IPS DF 4.7 (cell line): Measurements from ENCODE around the gene QSOX1.

ENCODE experiments used
- DNase-seq: peaks from one replicate; pipeline ENCODE4 v3.0.0-alpha.2; 2013; ENCODE audit warnings: low spot score; ENCODE audit errors: extremely low read depth

QSOX1 gene

DNA sequence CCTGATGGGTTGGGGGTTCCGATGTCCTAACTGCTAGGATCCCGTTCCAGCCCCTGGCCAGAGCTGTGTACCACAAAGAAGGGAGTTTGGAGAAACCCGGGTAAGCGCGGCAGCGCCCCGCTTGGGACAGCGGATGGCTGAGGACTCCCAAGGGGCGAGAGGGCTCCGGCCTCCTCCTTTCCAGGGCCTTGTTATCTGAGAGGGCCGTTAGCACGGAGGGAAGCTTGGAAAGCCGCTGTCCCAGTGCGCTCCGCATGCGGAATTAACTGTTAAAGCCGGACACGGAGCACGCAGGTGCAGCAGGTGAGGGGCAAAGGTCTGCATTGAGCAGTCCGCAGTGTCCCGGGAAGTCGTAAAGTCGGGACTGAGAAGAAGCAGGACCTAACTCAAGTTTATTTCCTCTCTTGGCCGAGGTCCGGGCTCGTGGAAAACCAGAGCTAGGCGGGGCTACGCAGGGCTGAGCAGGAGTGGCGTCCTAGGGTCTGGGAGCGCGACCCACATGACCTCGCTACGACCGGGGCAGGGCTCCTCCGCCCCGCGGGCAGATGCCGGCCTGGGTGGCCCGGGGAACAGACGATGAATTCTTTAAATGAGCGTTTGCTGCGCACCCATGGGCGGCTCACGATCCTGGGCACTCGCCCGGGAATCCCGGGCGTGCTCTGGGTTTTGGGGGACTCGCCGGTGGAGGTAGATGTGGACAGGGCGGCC is 79.9 kb downstream of the QSOX1 start:
- no peak for DNase-seq

DNA sequence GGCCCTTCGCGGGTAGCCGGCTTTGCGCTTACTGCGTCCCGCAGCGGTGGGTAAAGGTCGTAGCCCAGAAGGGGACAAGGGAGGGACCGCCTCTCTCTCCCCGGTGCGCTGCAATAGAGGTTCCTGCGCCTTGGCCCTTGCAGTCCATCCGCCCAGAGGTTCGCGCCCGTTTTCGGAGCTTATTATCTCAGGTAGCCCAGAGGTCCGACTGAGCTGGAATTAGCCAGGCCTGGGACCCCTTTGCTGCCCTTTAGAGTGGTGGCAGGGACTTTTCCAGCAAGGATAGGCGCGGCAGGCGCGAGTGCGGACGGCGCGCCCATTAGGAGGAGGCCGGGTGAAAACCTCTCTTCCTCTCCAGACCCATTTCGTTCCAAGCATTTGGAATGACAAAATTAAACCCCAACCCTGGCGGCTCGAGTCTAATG is 80.4 kb downstream of the QSOX1 start:
- no peak for DNase-seq

DNA sequence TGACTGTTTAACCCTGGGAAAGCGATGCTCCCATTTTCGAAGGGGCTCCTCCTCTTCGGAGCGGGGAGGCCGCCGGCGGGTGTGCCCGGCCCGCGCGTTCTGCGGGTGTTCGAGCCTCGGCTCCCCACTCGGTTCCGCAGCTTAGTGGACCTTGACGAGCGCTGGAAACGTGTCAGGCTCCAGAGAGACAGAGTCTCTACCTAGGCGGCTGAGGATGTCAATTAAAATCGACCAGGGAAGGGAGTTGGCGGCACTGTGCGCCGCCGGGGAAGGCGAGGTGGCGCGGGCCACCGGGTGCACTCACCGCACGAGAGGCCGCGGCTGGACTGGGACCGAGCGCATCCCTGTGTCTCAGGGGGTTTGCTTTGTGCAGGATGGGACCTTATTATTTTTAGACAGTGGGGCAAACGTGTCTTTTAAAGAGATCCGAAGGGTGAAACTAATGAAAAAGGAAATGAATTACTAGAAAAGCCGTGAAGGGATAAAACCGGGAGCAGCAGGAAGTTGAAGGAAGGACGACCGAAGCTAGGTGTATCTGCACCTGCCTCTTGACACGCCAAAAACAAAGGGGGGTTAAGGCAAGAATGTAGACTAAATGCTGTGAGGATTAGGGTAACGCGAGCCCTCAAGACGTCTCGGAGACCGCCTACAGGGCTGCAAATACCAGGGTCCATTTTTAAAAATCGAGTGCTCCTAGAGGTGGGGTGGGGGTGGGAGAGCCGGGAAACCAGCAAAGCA is 81.0 kb downstream of the QSOX1 start:
- no peak for DNase-seq

- no peak for DNase-seq
Observed at GRCh38 chr1:180236698-180237509, 82.2 kb downstream of the QSOX1 start.

DNA sequence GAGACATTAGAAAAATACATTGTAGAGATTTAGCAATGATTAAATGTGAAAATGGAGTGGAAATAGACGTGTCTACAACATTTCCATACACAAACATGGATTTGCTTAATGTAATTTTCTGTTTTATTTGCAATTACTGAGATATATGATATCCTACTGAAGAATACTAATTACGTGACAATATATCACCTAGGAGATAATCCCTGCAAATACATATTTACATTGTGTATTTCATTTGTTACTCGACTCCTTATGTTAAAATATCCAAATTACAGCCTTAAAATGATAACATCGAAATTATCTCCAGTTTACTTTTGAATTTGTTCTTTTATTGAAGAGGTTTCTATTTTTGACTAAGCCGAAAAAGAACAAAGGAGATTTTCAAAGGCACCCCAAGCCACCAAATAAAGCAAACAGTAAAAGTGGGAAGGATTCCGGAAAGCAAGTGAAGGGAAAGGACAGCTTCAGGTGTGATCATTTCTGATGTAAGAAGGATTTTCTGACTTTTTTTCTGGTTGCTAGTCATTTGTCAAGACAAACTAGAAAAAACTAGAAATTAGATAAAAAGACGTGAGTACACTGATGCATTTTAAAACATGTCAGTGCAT is 83.3 kb downstream of the QSOX1 start:
- DNase-seq: no peak

DNA sequence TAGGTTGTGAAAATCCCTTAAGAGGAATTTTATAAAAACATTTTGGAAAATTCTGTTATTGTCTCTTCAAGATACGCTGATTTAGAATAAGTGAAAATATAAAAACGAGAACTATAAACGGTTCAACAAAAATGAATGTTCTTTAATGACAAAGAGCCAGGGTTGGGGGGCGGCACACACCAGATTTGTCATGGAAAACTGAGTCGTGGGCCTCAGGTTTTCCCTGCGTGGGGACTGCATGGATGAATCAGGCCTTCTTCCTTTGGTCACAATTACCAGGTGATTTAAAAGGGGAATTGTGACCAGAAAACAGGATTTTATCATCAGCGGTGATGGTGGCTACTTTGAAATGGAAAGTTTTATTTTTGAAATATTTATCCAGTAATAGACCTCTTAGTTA is 84.0 kb downstream of the QSOX1 start:
- DNase-seq: no peak

DNA sequence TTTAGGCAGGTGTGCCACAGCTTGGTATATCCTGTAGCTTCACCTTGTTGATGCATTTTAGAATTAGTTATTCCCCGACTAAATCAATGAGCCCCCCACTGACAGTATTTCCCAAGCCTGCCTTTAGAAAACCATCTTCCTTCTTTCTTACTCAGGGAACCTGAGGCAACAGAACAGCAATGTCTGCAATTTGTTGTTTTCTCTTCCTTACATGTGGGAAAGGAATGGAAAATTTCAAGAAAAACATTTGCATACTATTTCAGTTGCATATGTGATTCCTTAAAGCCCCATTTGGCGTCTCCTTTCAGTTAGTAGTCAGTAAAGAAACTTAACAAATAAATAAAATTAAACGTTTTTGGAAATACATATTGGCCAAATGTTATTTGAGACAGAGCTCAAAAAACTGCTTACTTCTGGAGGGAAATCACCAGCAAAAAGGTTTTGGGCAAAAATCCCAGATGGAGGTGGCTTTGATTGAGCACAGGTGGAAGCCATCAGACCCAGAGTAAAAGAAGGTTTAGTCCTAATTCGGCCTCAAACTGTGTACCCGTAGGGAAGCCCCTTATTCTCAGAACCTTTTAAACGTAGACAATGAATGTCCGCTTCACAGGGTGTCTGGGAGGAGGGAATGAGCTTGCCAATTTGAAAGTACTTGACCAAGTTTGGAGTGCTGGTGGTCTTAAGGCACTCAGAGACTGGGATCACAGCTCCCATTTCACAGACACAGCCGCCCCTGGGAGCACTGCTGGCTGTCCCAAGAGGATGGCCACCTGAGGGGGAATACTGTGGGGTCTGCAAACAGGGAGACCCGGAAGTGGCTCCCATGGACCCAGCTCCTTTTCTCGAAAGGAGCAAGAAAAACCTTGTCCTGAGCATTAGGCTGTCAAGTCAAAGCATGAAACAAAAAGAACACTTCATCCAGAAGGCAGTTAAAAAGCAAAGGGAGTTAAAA is 84.8 kb downstream of the QSOX1 start:
- no peak for DNase-seq

DNA sequence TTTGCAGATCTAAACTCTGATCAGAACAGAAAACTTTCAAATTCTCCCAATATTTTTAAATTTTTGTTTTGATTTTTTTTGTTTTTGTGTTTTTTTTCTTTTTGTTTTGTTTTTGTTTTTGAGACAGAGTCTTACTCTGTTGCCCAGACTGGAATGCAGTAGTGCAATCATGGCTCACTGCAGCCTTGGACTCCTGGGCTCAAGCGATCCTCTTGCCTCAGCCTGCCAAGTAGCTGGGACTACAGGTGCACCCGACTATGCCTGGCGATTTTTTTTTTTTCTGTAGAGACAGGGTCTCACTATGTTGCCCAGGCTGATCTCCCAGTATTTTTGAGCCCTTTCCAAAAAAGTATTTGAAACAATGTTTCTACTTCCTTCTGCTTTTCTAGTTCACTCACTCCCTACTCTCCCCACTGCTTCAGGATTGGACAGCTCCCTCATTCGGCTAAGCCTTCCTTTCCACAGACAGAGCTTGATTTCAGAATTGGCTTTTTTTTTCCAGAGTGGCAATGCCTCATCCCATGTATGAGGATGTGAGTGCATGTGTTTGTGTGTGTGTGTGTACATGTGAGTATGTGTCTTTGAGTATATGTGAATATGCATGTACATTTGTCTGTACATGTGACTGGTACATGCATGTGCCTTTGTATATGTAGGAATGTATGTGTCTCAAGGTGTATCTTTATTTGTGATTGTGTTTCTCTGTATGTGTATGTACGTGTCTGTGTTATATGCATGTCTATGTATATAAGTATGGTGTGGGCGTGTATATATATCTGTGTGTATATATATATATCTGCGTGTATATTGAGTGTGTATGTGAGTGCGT is 87.3 kb downstream of the QSOX1 start:
- no peak for DNase-seq

GRCh38 chr1:180243517-180244221 is 89.0 kb downstream of the QSOX1 start:
- no peak for DNase-seq

- no peak for DNase-seq
Observed at GRCh38 chr1:180244840-180245239, 90.2 kb downstream of the QSOX1 start.

DNA sequence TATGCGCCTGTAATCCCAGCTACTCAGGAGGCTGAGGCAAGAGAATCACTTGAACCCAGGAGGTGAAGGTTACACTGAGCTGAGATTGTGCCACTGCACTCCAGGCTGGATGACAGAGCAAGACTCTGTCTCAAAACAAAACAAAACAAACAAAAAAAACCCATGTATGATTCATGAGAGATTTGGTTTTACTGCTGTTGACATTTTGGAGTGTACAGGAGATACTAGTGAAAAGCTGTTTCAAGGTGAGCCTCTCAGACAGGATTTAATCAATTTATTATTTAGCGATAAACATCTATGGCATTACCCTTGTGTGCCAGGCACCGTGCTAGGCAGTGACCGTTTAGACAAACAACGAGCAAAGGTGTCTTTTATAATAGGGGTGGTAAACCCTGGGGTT is 91.9 kb downstream of the QSOX1 start:
- DNase-seq: no peak

- no peak for DNase-seq
Observed at GRCh38 chr1:180247061-180247460, 92.4 kb downstream of the QSOX1 start.

DNA sequence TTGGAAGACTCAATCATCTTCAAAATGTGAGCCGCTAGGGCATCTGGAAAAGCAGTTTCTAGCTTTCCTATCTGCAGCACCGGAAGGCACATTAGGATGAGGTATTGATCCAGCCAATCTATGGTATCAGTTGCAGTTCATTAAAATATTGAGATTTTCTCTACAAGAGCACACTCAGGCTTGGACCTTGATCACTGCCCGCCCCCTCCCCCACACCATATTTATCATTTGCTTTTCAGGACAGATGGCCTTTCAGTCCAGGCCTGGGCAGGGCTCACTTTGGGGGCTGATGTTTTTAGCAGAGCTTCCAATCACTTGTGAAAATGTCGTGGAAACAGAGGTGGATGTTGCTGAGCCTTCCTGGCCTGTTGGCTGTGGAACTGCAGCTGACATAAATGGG is 92.9 kb downstream of the QSOX1 start:
- DNase-seq: no peak

GRCh38 chr1:180248176-180248575 is 93.5 kb downstream of the QSOX1 start:
- DNase-seq: no peak

DNA sequence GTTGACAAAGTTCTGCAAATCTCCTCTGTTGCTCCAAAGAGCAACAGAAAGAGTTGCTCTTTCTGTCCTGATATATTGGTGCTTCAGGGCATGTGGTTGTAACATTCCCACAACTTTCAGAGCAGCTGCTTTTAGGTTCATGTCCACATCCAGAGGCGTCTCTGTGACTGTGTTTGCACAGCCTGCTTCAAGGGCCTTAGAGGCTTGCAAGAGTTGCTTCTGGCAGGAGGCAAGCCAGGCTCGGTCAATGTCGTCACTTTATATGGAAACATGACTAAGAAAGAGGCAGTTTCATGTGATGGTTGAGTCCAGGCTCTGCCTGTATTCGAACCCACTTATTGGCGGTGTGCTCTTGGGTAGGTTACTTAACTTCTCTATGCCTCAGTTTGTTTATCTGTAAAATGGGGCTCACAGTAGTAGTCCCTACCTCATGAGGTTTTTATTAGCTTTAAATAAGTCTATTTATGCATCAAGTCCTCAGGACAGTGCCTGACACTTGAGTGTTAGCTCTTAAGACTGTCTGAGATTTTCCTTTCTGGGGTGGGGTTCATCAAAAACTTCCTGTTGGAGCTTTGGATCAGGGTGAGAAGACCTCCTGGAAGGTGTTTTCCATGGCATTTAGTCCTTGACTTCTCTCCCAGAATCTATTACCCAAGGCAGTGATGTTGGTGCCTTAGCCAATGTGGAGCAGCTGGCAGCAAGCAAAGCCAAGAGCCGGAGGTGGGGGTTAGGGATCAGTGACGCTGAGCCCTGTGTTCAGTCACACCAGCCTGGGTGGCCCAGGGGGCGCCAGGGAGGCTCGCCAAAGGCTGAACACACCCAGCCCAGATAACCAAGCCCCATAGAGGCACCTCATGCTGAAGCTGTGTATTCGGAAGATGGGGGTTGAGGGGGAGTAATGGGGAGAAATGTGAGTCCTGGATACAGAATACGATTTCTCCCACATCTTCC is 94.3 kb downstream of the QSOX1 start:
- DNase-seq: no peak

GRCh38 chr1:180249725-180250498 is 95.2 kb downstream of the QSOX1 start:
- DNase-seq: no peak

DNA sequence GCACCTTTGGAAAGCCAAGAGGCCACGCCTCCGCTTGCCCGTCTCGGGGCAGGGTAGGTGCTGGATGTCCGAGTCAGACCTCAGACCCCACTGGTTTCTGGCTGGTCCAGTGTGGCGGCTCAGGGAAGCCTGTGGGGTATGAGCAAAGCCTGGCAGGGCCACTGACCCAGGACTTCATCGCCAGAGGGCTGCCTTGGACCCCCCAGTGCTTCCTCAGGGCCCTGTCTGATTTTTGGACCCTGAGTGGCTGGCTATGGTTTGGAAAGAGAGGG is 95.8 kb downstream of the QSOX1 start:
- DNase-seq: no peak
